Right atrium auricular region (tissue), 2 donors: ENCODE measurements around the gene PTGS1. TPM values are rescaled to one million over a fixed set of nuclear protein-coding genes. Genes with fewer than 3 reads are reported as not detected.
"Not testable (repeated sequence)": the region's sequence is repeated elsewhere in the genome, so short reads cannot be mapped to it uniquely, and the experiment has no call there.

Experiments
- DNase-seq: peaks from one replicate; pipeline ENCODE4 v3.0.0-alpha.2; 2019; ENCODE audit warnings: low spot score
- H3K27ac ChIP-seq, 2 donors: fragments of 200-600 bp; sonication (generic); 1 replicate in 1 of 2; 2 replicates in 1 of 2; pipeline ENCODE4 v1.5.1; 2016 to 2019
- H3K27me3 ChIP-seq, 2 donors: fragments of 200-600 bp; sonication (generic); one replicate each; pipeline versions ENCODE4 v1.5.1 to v1.6.0; 2017 to 2019
- H3K36me3 ChIP-seq: fragments of 200-600 bp; sonication (generic); one replicate; pipeline ENCODE4 v1.5.1; 2016
- H3K4me1 ChIP-seq, 2 donors: fragments of 200-600 bp; sonication (generic); one replicate each; pipeline versions ENCODE4 v1.5.1 to v1.6.0; 2017 to 2019
- H3K4me3 ChIP-seq, 2 donors: fragments of 200-600 bp; sonication (generic); 1 replicate in 1 of 2; 2 replicates in 1 of 2; pipeline ENCODE4 v1.5.1; 2017 to 2019; ENCODE audit warnings: mild to moderate bottlenecking in 1 of 2, moderate library complexity in 1 of 2
- H3K9me3 ChIP-seq, 2 donors: fragments of 200-600 bp; sonication (generic); one replicate each; pipeline ENCODE4 v1.5.1; 2019
- CTCF ChIP-seq, 2 donors: fragments of 200-600 bp; sonication (generic); IDR thresholded peaks; one replicate each; pipeline ENCODE4 v1.5.1; 2019; ENCODE audit warnings: antibody characterized with exemption in 2 of 2
- total RNA-seq, 2 donors: library from RNA; depleted of rRNA; stranded (reverse); fragments of >200 nt; gene quantifications; one replicate each; pipeline ENCODE4 v1.1.0, GENCODE V29; 2016

PTGS1 gene
- total RNA-seq, 2 donors from 2014 or later = 14.6 to 46.0 TPM

GRCh38 chr9:122355336-122355875, 15.4 kb upstream of the PTGS1 start:
- Histone ChIP-seq H3K9me3 (no peaks in the 10 kb centered on the region), H3K27me3 (no peaks in the 10 kb centered on the region), H3K36me3 (no peaks in the 10 kb centered on the region), H3K27ac (no peak overlapping the region), H3K4me3 (no peak overlapping the region), H3K4me1 (no peaks in the 10 kb centered on the region)
- TF ChIP-seq CTCF (IDR thresholded peaks at IDR 0.05) = no peak
- DNase-seq = no peak

GRCh38 chr9:122356627-122357026, 14.2 kb upstream of the PTGS1 start:
- Histone ChIP-seq H3K27me3 (no peaks in the 10 kb centered on the region), H3K9me3 (no peaks in the 10 kb centered on the region), H3K4me1 (no peaks in the 10 kb centered on the region), H3K4me3 (no peak overlapping the region), H3K36me3 (no peaks in the 10 kb centered on the region), H3K27ac (no peak overlapping the region)
- DNase-seq = no peak
- TF ChIP-seq CTCF (IDR thresholded peaks at IDR 0.05) = no peak

- TF ChIP-seq CTCF (IDR thresholded peaks at IDR 0.05) = no peak
- H3K36me3 ChIP-seq = no peaks in the 10 kb centered on the region
- no peak for DNase-seq
- H3K9me3 ChIP-seq = no peaks in the 10 kb centered on the region
- H3K27me3 ChIP-seq = no peaks in the 10 kb centered on the region
- H3K4me1 ChIP-seq = no peaks in the 10 kb centered on the region
- H3K4me3 ChIP-seq = no peak overlapping the region
- H3K27ac ChIP-seq = no peak overlapping the region
These were observed 9.9 kb upstream of the PTGS1 start for GRCh38 chr9:122360891-122361290.

DNA sequence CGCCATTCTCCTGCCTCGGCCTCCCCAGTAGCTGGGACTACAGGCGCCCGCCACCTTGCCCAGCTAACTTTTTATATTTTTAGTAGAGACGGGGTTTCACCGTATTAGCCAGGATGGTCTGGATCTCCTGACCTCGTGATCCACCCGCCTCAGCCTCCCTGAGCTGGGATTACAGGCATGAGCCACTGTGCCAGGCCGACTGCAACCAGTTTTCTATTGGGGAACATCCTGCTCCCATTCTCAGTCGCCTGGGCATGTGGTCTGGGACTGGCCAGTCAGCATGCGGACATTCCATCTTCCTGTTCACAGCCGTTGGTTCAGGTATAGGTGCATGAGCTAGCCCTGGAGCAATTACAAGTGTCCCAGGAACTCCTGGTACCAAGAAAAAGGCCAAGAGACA, 7.7 kb upstream of the PTGS1 start:
- not testable (repeated sequence) for H3K4me1 ChIP-seq, DNase-seq, H3K9me3 ChIP-seq, H3K4me3 ChIP-seq, H3K27me3 ChIP-seq, H3K36me3 ChIP-seq, H3K27ac ChIP-seq

- H3K27me3 ChIP-seq = no peaks in the 10 kb centered on the region
- TF ChIP-seq CTCF (IDR thresholded peaks at IDR 0.05) = no peak
- DNase-seq = no peak
- H3K9me3 ChIP-seq = no peaks in the 10 kb centered on the region
- no peaks in the 10 kb centered on the region for H3K4me1 ChIP-seq
- no peak overlapping the region for H3K27ac ChIP-seq
- no peak overlapping the region for H3K4me3 ChIP-seq
- no peaks in the 10 kb centered on the region for H3K36me3 ChIP-seq
These were observed 6.6 kb upstream of the PTGS1 start for GRCh38 chr9:122364117-122364782.

GRCh38 chr9:122364783-122365150, 6.1 kb upstream of the PTGS1 start:
- no peaks in the 10 kb centered on the region for H3K36me3 ChIP-seq
- no peaks in the 10 kb centered on the region for H3K27me3 ChIP-seq
- no peaks in the 10 kb centered on the region for H3K4me1 ChIP-seq
- no peaks in the 10 kb centered on the region for H3K9me3 ChIP-seq
- peak overlapping the region in 1 of 2 donors; percentile 27 for H3K27ac ChIP-seq
- no peak overlapping the region for H3K4me3 ChIP-seq
- TF ChIP-seq CTCF (IDR thresholded peaks at IDR 0.05) = no peak
- peak; percentile 87 for DNase-seq
